ENCODE results near the gene SETSIP. TPM values are rescaled to one million over a fixed set of nuclear protein-coding genes. Genes with fewer than 3 reads are reported as not detected.
"Not testable (repeated sequence)": the region's sequence is repeated elsewhere in the genome, so short reads cannot be mapped to it uniquely, and the experiment has no call there.

The SETSIP gene
- total RNA-seq, 1 experiment from 2014 or later, result not detected

GRCh38 chr1:92074446-92074845, 765 bp downstream of the SETSIP start:
- in situ Hi-C loops (cut with HindIII; ENCODE audit: low pct_unique_long_range_greater_than_20kb, low sequenced_read_pairs); DNase-seq (ENCODE audit: low read depth, low spot score): not testable (repeated sequence)

DNA sequence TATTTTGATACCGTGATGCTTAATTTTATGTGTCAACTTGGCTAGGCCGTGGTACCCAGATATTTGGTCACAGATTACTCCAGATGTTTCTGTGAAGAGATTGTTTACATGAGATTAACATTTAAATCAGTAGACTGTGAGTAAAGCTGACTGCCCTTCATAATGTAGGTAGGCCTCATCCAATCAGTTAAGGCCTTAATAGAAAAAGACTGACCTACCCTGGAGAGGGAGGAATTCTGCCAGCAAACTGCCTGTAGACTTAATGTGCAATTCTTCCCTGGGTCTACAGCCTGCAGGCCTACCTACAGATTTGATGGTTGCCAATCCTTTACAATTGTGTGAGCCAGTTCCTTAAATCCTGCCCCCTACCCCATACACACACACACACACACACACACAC, 4.3 kb downstream of the SETSIP start:
- in situ Hi-C loops (cut with HindIII; ENCODE audit: low pct_unique_long_range_greater_than_20kb, low sequenced_read_pairs), result no loop called here
- no peak for DNase-seq (ENCODE audit: low read depth, low spot score)

GRCh38 chr1:92066321-92066720, 8.9 kb downstream of the SETSIP start:
- no peak for DNase-seq (ENCODE audit: low read depth, low spot score)
- in situ Hi-C loops (cut with HindIII; ENCODE audit: low pct_unique_long_range_greater_than_20kb, low sequenced_read_pairs), result no loop called here

- peak; percentile 47 for DNase-seq (ENCODE audit: low read depth, low spot score)
- in situ Hi-C loops (cut with HindIII; ENCODE audit: low pct_unique_long_range_greater_than_20kb, low sequenced_read_pairs), result no loop called here
Measured at GRCh38 chr1:92065042-92065441, 10.2 kb downstream of the SETSIP start.

GRCh38 chr1:92051948-92052347, 23.3 kb downstream of the SETSIP start:
- in situ Hi-C loops (cut with HindIII; ENCODE audit: low pct_unique_long_range_greater_than_20kb, low sequenced_read_pairs), result no loop called here
- DNase-seq (ENCODE audit: low read depth, low spot score), result no peak

GRCh38 chr1:92045766-92046495, 29.3 kb downstream of the SETSIP start:
- no peak for DNase-seq (ENCODE audit: low read depth, low spot score)
- in situ Hi-C loops (cut with HindIII; ENCODE audit: low pct_unique_long_range_greater_than_20kb, low sequenced_read_pairs), result no loop called here

- in situ Hi-C loops (cut with HindIII; ENCODE audit: low pct_unique_long_range_greater_than_20kb, low sequenced_read_pairs), result no loop called here
- no peak for DNase-seq (ENCODE audit: low read depth, low spot score)
Measured at GRCh38 chr1:92043621-92044020, 31.6 kb downstream of the SETSIP start.

DNA sequence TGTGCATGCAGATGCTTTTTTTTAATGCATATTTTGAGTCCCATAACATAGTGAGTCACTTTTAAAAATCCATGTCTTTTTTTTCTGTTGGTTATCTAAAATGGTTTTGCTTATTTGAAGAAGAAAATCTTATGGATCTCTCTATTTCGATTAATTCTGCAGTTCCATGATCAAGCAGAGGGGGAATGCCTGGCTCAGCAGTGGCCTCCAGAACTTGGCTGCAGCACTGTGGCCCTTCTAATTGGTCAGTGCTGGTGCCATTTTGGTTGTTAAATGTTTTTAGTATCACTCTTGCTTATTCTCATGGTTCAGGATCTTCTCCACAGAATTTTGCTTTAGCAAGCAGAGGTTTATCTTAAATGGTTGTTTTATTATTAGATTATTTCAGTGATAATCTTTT, 34.2 kb downstream of the SETSIP start:
- DNase-seq (ENCODE audit: low read depth, low spot score), result no peak
- in situ Hi-C loops (cut with HindIII; ENCODE audit: low pct_unique_long_range_greater_than_20kb, low sequenced_read_pairs), result no loop called here

- in situ Hi-C loops (cut with HindIII; ENCODE audit: low pct_unique_long_range_greater_than_20kb, low sequenced_read_pairs), result no loop called here
- DNase-seq (ENCODE audit: low read depth, low spot score), result no peak
Measured at GRCh38 chr1:92038695-92039346, 36.4 kb downstream of the SETSIP start.

- in situ Hi-C loops (cut with HindIII; ENCODE audit: low pct_unique_long_range_greater_than_20kb, low sequenced_read_pairs), result no loop called here
- DNase-seq (ENCODE audit: low read depth, low spot score), result no peak
Measured at GRCh38 chr1:92037400-92037799, 37.8 kb downstream of the SETSIP start.

- in situ Hi-C loops (cut with HindIII; ENCODE audit: low pct_unique_long_range_greater_than_20kb, low sequenced_read_pairs), result no loop called here
- peak; percentile 13 for DNase-seq (ENCODE audit: low read depth, low spot score)
Measured at GRCh38 chr1:92031281-92032110, 43.7 kb downstream of the SETSIP start.

- in situ Hi-C loops (cut with HindIII; ENCODE audit: low pct_unique_long_range_greater_than_20kb, low sequenced_read_pairs), result no loop called here
- DNase-seq (ENCODE audit: low read depth, low spot score), result peak; percentile 91
Measured at GRCh38 chr1:92030656-92031107, 44.5 kb downstream of the SETSIP start.

GRCh38 chr1:92029241-92029922, 45.8 kb downstream of the SETSIP start:
- DNase-seq (ENCODE audit: low read depth, low spot score), result no peak
- in situ Hi-C loops (cut with HindIII; ENCODE audit: low pct_unique_long_range_greater_than_20kb, low sequenced_read_pairs), result no loop called here

DNA sequence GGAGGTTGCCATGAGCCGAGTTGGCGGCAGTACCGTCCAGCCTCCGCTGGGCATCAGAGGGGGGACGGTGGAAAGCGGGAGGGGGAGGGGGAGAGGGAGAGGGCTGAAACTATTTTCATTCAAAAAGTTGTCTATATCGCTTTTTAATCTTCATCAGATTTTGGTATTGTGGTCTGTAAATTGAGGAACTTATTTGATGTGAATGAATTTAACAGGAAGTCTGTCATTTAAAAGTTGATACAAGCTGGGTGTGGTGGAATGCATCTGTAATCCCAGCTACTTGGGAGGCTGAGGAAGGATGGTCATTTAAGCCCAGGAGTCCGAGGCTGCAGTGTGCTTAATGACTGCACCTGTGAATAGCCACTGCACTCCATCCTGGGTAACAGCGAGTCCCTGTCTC, 48.4 kb downstream of the SETSIP start:
- no peak for DNase-seq (ENCODE audit: low read depth, low spot score)
- in situ Hi-C loops (cut with HindIII; ENCODE audit: low pct_unique_long_range_greater_than_20kb, low sequenced_read_pairs), result no loop called here

GRCh38 chr1:92026042-92026441, 49.2 kb downstream of the SETSIP start:
- DNase-seq (ENCODE audit: low read depth, low spot score); in situ Hi-C loops (cut with HindIII; ENCODE audit: low pct_unique_long_range_greater_than_20kb, low sequenced_read_pairs): not testable (repeated sequence)
